ENCODE measurements around the gene G6PC3.
"Not testable (repeated sequence)": the region's sequence is repeated elsewhere in the genome, so short reads cannot be mapped to it uniquely, and the experiment has no call there.

Gene G6PC3

GRCh38 chr17:44082256-44082927 lies 11.9 kb downstream of the G6PC3 start:
- in situ Hi-C loops (cut with HindIII; ENCODE audit: low sequenced_read_pairs): no loop called here

DNA sequence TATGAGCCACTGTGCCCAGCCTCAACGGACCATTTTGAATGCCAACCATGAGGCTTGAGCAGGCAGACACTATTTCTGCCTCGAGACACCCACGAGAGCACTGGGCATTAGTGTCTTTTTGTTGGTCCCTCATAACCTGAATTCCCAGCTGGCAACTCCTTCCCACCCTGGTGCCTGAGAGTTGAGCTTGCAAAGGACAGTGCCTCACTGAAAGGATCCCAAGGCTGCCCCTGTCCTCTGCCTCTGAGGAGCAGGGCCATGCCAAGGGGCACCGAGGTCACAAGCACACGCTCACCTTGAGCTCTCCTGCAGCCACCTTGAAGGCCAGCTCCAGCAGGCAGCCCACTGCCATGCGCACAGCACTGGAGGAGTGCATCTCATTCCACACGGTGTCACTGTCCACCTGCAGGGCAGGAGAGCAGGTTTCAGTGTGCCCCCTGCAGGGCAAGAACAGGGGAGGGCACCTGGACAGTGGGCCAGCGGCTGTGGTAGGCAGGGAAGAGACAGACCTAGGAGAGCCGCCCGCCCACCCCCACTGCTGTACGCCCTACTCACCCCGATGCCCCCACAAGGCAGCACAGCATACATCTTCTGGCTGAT lies 12.8 kb downstream of the G6PC3 start:
- in situ Hi-C loops (cut with HindIII; ENCODE audit: low sequenced_read_pairs): no loop called here

GRCh38 chr17:44084131-44084538 lies 13.6 kb downstream of the G6PC3 start:
- in situ Hi-C loops (cut with HindIII; ENCODE audit: low sequenced_read_pairs): no loop called here

GRCh38 chr17:44084921-44085320 lies 14.4 kb downstream of the G6PC3 start:
- in situ Hi-C loops (cut with HindIII; ENCODE audit: low sequenced_read_pairs): no loop called here

DNA sequence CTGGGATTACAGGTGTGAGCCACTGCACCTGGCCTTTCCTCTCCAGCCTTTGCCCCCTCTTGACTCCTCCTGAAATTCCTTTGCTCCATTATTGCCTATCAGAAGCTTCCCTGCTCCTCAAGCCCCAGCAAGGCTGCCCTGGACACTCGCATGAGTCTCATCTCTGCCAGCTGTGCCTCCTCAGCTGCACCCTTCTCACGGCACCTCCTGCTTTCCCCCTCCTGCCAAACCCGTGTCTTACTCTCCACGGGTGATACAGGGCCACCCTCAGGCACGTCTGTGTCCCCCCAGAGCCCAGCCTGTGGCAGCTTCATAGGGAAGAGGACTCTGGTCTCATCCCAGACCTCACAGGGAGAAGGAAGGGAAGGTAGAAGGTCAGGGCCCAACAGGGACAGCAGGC lies 15.4 kb downstream of the G6PC3 start:
- in situ Hi-C loops (cut with HindIII; ENCODE audit: low sequenced_read_pairs): no loop called here

DNA sequence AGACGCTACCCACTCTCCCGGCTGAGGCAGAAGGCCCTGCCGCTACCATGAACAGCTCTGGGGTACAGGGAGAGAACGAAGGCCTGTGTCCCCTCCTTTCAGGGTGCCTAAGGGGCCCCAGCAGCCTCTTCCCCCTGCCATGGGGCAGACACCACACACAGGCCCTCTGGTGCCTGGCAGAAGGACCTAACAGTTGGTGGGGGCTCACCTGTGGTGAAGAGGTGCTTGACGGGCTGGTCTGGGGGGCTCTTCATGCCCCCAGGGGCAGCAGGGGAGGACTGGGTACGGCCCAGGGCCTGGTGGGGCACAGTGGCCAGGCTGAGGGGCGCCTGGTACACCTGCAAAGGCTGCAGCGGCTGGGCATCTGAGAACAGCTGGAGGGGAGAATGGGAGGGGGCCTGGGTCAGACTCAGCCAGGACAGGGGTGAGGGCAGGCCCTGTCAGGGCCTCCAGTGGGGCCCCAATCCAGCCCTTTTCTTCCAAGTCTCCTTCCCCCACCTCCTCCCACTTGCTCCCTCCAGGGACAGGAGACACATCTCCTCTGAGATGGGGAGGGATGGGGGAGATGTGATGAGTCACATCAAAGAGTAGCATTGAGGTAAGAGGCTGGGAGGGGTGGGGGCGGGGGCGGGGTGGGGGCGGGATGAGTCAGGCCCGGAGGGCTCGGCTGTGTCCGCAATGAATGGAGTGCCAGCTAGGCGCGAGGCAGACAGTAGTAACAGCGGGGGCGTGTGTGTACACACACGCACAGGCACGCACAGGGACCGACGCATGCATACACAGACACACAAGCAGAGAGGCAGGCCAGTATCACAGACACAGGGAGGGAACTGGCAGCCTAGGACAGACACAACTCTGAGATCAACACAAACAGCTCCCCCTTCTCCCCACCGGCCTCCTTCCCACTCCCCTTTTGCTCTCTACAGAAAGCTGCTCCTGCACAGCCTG lies 16.1 kb downstream of the G6PC3 start:
- in situ Hi-C loops (cut with HindIII; ENCODE audit: low sequenced_read_pairs): no loop called here

GRCh38 chr17:44087319-44087718 lies 16.8 kb downstream of the G6PC3 start:
- in situ Hi-C loops (cut with HindIII; ENCODE audit: low sequenced_read_pairs): no loop called here

GRCh38 chr17:44088254-44088653 lies 17.7 kb downstream of the G6PC3 start:
- in situ Hi-C loops (cut with HindIII; ENCODE audit: low sequenced_read_pairs): no loop called here

- in situ Hi-C loops (cut with HindIII; ENCODE audit: low sequenced_read_pairs): no loop called here
Observed at GRCh38 chr17:44091200-44091997, 20.9 kb downstream of the G6PC3 start.

DNA sequence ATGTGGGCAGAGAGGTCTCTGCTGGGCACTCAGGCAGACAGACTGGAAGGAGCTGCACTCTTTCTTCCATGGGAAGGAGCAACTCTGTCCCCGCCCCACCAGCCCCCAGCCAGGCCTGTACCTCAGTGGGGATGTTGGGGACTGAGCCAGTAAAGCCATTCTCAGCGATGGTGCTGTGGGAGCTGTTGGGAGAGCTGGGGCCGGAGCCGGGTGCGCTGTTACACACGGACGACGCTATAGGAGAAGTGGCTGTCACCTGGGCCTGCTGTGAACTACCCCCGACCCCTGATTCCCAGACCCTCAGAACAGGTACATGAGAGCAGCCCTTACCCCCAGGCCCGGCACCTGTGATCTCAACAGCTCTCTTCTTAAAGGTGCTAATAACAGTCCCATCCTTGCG lies 21.5 kb downstream of the G6PC3 start:
- in situ Hi-C loops (cut with HindIII; ENCODE audit: low sequenced_read_pairs): no loop called here

- in situ Hi-C loops (cut with HindIII; ENCODE audit: low sequenced_read_pairs): no loop called here
Observed at GRCh38 chr17:44093231-44093900, 22.8 kb downstream of the G6PC3 start.

DNA sequence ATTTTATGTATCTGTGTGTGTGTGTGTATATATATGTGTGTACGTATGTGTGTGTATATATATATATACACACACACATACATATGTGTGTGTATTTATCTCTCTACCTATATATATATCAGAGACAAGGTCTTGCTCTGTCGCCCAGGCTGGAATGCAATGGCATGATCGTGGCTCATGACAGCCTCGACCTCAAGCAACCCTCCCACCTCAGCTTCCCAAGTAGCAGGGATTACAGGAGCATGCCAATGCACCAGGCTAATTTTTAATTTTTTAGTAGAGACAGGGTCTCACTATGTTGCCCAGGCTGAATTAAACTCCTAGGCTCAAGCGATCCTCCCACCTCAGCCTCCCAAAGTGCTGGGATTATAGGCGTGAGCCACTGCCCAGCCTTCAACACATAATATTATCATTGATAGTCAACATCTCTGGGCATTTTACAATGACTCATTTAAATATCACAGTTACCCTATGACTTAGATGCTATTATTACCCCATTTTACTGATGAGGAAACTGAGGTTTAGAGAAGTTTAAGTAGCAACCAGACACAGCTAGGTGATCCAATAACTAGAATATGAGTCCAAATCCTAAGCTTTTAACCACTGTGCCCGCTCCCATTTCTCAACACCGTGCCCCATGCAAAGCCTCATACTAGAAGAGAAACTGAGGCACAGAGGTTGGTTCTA lies 24.3 kb downstream of the G6PC3 start:
- in situ Hi-C loops (cut with HindIII; ENCODE audit: low sequenced_read_pairs): no loop called here

DNA sequence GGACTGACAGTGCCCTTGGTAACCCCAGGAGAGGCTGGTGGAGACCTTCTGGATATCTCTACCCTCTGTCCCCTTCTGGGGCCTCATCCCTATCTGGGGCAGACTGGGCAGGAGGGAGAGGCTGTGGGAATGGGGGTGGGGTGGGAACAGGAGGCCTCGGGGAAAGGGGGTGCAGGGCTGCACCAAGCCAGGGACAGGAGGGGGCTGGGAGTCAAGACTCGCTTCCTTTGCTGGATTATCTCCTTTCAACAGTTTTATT lies 24.8 kb downstream of the G6PC3 start:
- in situ Hi-C loops (cut with HindIII; ENCODE audit: low sequenced_read_pairs): no loop called here

- in situ Hi-C loops (cut with HindIII; ENCODE audit: low sequenced_read_pairs): no loop called here
Observed at GRCh38 chr17:44095647-44096496, 25.3 kb downstream of the G6PC3 start.

DNA sequence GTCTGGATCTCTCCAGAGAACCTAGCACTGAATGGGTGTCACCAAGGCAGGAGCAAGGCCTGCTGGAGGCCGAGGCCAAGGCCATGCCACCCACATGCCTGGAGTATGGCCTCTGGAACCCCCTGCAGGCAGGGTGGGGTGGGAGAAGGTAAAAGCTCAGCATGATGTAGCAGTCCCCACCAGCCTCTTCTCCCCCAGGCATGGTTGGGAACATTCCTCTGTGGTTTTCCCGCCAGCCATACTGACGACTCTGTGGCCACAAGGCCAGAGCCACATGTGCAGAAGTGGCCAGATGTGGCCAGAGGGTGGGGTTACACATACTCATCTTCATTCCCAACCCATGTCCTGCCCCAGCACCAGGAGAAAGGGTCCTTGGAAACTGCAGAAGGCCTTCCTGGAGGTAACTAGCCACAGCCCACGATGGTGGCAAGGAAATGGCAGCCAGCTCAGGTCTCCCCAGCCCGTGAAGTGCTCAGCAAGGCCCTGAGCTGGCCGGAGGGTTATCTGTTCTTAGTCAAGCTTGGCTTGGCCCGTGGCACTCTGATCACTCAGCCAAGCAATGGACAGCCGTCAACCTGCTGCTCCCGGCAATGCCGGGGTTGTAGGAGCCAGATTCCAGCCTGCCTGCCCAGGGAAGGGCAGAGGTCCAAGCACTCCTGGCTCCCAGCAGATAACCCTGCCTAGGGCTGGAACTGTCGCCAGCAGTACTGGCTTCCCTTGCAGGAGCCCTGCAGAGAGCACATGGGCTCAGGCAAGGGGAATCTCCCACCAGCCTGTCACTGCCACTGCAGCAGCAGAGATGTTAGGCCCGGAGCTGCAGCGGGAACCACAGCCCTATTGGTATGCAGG lies 26.8 kb downstream of the G6PC3 start:
- in situ Hi-C loops (cut with HindIII; ENCODE audit: low sequenced_read_pairs): no loop called here

DNA sequence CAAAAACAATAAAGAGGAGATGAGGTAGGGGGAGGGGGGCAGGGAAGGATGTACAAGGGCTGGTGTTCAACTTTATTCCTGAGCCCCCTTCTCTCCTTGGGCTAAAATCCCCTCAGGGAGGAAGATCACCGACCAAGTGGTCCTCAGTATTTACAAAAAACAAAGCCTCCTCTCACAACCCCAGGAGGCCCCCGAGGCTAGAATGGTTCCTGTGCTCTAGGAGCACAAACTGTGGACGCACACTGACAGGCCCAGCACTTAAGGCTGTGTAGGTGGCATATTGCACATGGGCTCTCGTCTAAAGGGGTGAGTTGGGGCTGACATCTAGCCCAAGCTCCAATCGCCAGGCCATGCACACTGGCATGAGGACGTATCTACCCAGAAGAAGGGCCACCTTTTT lies 31.3 kb downstream of the G6PC3 start:
- in situ Hi-C loops (cut with HindIII; ENCODE audit: low sequenced_read_pairs): not testable (repeated sequence)

- in situ Hi-C loops (cut with HindIII; ENCODE audit: low sequenced_read_pairs): no loop called here
Observed at GRCh38 chr17:44102849-44103622, 32.5 kb downstream of the G6PC3 start.

DNA sequence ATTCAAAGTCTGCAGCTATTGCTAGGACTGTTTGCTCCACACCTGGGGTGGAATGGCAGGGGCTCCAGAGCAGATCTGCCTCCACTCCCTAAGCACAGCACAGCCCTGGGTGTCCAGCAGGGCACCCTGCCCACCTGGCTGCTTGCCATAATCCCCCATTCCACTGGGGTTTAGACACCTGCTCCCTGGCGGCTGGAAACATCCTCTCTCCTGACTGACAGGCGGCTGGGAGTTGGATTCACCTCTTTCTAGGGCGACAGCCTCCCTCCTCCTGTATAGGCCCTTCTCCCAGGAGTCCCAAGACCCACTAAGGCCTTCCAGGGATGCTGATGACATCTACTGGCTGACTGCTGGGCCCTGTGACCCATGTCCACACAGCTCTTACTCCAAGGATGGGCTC lies 34.9 kb downstream of the G6PC3 start:
- in situ Hi-C loops (cut with HindIII; ENCODE audit: low sequenced_read_pairs): no loop called here

Measured in DLD1 (cell line).